GM18507 (cell line): ENCODE measurements around the gene GRIA1.

Source experiments
- DNase-seq: peaks from one replicate; pipeline ENCODE4 v3.0.0; 2011; ENCODE audit warnings: low read depth; ENCODE audit not compliant: insufficient read length; ENCODE audit errors: extremely low spot score
- FAIRE-seq: peaks from 2 replicates; lab custom pipeline; 2011; peaks lifted over from hg19 to GRCh38; lab: Jason Lieb, UNC

GRIA1 gene

GRCh38 chr5:153542536-153542935, 52.1 kb downstream of the GRIA1 start:
- FAIRE-seq, result no peak
- no peak for DNase-seq

DNA sequence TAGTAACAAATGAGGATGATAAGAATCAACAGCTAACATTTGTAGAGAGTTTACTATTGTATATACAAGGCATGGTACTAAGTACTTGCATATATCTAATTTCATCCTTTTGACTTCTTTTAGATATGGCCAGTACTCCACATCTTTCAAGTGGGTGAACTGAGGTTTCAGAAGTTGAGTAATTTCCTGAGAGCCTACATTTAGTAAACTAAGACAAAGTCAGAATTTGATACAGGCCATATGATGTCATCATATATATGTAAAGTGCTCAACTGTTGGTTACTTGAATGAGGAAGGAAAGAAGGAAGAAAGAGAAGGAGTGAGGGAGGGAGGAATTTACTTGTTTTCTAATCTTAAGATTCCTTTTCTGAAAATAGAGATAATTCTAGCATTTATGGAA, 52.8 kb downstream of the GRIA1 start:
- no peak for FAIRE-seq

DNA sequence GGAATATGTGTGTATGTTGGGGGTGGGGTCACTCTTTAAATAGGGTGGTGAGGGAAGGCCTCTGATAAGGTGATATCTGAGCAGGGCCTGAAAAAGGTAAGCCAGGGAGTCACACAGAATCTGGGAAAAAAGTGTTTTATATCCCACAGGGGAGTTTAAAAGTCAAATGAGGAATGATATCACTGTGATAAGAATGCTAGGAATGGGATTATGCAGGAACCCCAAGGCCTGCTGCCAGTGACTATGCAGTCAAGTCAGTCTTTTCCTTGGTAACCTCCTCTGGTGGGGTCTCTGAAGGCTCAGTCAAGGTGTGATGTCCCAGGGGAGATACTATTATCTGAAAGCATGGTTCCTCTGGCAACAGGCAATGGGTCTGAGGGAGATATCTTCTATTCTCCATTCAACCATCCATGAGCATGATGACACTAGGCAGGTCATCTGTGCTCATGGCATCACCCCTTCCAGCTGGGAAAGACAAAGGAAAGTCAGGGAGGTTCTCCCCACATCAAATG, 53.5 kb downstream of the GRIA1 start:
- no peak for FAIRE-seq
- no peak for DNase-seq

More for the DNA sequence above, 52.8 kb downstream of the GRIA1 start:
- no peak for DNase-seq

DNA sequence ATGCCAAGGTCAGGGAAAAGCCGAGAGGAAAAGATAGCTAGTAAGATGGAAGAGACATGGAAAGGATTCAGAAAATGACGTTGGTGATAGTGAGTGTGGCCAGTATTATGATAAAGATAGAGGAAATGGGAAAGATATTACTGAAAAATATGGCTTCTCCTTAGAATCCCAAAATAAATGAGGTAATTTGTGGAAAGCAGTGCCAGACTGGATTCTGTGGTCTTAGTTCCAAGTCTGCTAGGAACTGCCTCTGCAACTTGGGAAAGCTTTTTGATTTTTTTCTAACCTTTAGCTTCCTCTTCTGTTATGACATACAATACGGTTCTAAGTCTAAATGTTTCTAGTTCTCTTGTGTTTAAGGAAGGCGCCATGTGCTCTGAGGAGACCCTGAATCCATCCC, 54.2 kb downstream of the GRIA1 start:
- DNase-seq (no peak), FAIRE-seq (no peak)

DNA sequence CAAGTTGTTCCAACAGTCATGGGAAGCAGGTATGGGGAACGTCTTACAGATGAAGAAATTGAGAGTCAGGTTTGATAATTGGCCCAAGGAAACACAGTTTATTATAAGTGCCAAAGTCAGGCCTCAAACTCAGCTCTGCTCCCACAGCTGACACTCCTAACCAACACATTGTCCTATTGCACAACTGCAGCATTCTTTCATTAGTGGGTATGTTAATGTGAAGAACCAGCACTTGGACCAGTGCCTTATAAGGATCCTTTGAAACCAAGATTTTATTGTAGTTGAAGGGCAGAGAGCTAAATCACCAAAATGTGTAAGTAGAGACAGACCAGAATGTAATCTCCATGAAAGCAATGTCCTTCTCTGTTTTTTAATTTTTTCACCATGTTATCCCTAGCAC, 56.1 kb downstream of the GRIA1 start:
- no peak for FAIRE-seq
- no peak for DNase-seq

GRCh38 chr5:153551537-153552079, 61.1 kb downstream of the GRIA1 start:
- FAIRE-seq (no peak), DNase-seq (no peak)

- FAIRE-seq, result no peak
- DNase-seq, result no peak
Observed at GRCh38 chr5:153552886-153553285, 62.4 kb downstream of the GRIA1 start.

DNA sequence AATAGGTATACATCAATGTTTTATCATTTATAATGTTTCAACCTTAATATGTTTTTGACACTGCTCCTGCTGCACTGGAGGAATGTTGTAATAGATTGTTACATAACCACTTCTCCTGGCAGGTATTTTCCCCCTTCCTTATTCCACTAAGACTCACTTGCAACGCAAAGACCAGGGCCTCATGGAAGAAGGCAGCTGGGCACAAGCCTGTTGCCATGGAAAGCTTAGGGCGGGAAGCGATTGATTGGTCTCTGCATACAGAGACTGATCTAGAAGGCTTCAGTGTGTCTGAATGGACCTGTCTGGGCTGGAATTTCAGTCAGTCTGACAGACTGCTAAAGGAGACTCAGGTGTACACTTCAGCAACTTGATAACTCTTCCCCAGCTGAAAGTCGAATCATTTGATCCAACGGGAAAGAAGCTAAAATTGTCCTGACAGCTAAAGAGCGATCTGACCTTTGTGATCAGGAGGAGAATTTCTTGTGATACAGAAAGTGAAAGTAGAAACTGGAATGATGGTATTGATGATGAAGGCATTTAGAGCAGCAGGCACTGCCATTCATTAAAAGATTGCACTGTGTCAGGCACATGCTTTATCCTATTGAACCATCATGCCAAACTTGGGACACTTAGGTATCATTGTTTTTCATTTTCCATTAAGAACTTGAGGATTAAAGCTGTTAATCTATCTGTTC, 65.1 kb downstream of the GRIA1 start:
- FAIRE-seq (no peak), DNase-seq (no peak)

DNA sequence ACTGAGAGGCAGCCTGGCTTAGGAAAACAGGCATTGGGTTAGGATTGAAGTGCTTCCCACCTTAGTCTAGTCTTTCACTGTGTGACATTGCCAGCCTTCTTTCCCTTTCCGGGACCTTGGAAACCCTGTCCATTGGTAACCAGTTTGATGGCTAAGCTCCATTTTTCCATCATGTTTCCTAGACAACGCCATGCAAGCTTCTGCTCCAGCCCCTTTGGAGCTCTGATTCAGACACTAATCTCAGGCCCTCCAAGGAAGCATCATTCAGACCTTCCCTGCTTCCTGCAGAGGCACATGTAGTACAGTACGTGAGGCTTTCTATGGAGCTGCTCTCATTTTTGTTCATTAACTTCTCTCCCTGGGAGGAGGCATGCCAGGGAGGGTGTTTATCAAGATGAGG, 68.5 kb downstream of the GRIA1 start:
- DNase-seq (no peak), FAIRE-seq (no peak)

DNA sequence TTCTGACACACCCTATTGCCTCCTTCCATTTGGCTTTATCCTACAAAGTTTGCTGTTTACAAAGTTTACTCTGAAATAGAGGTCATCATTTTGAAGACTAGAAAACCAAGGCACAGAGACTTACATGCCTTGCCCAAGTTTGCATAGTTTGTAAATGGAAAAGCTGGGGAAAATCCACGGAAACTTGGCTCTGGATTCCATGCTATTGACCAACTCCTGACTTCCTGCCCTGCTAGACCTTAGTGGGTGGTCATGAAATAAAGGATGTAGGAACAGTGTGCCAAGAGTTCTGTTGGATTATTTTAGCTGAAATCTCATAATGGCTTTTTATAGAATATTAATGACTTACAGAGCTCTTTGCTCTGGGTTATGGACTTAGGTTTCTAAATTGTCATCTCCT, 69.5 kb downstream of the GRIA1 start:
- FAIRE-seq, result no peak
- no peak for DNase-seq

DNA sequence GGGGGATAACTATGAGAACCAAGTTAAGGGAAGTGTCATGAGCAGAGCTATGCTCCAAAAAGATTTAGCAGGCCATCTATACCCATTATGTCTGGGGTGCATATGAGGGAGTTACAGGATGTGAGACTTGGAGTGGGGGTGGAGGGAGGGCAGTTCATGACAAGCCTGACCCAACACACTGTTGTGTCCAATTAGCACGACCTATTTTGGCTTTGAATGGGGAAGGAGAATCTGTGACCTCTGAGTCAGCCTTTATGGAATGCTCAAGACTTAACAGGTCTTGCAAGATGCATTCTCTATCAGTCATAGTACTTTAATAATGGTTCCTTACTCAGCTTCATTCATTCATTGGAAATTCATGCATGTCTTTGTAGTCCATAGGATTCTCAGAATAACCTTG, 71.7 kb downstream of the GRIA1 start:
- FAIRE-seq (no peak), DNase-seq (no peak)

GRCh38 chr5:153565822-153566221, 75.4 kb downstream of the GRIA1 start:
- FAIRE-seq (no peak), DNase-seq (no peak)

DNA sequence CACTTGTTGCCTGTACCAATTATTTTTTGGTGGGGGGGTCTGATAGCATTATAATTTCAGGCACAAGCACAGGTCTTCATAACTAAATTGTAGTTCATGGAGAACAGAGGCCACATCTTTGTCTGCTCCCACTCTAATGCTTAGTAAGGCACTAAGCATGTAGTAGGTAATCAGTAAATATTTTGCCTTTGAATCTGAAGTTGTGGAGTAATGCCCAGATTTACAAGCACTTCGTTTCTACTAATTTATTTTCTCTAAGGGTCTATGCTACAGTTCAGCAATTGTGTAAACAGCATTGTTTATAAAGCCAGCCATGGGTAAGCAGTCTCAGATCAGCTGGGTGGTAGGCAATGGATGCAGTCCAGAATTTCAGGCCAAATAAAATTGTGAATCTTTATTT, 78.6 kb downstream of the GRIA1 start:
- no peak for FAIRE-seq
- DNase-seq, result no peak

DNA sequence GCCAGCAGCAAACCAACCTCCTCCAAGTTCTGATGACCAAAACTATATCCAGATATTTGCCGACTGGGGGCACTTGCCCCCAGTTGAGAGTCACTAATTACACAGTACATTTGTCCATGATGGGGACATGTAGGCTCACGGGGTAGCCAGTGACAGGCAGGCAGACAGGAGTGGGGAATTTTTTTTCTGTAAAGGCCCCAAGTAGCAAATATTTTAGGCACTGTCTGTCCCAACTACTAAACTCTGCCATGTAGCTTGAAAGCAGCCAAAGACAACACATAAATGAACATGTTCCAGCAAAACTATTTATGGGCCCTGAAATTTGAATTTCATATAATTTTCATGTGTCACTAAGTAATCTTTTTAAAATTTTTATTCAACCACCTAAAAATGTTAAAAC, 80.7 kb downstream of the GRIA1 start:
- no peak for FAIRE-seq
- no peak for DNase-seq

DNA sequence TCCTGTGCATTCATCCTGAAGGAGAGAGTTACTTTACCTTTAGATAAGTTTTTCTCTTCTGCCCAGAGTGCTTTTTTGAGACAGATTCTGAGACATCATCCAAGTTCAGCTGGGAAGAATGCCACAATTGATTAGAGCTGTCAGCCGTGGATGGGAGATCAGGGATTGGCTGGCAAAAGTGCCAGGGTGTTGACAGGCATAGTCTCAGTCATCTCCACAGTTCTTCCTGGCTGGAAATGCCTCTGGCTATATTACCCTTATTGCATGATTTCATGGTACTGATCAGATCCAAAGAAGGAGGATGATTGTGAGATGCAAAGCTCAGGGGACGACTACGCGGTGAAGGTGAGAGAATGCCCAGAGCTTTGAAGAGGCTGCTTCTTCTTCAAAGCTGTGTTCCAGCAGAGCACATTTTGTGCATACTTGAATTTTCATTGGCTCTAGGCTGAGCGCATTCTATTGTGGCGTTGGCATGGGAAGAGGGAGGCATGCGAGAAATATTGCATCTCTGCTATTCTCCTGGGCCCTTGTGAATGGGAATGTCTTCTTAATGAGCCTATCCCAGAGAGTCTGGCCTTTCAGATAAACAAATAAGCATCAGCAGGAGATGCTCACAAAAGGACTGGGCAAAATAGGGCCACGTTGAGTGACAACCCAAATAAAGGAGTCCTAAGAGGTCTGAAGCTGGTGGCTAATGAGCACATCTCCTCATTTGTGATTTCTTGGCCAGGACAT, 82.1 kb downstream of the GRIA1 start:
- DNase-seq (no peak), FAIRE-seq (no peak)

GRCh38 chr5:153573326-153574033, 83.0 kb downstream of the GRIA1 start:
- FAIRE-seq, result no peak
- DNase-seq, result no peak

- no peak for FAIRE-seq
- no peak for DNase-seq
Observed at GRCh38 chr5:153584126-153584959, 93.9 kb downstream of the GRIA1 start.

GRCh38 chr5:153584960-153585359, 94.5 kb downstream of the GRIA1 start:
- no peak for DNase-seq
- FAIRE-seq, result no peak

GRCh38 chr5:153585622-153586277, 95.3 kb downstream of the GRIA1 start:
- FAIRE-seq (no peak), DNase-seq (no peak)
